ENCODE measurements around the gene JCAD. TPM values are rescaled to one million over a fixed set of nuclear protein-coding genes. Genes with fewer than 3 reads are reported as not detected.

Gene JCAD
- total and polyA plus RNA-seq, 9 of the 15 experiments (the other 6 are each of a cell fraction or from before 2014, with no cell fraction given): not detected

DNA sequence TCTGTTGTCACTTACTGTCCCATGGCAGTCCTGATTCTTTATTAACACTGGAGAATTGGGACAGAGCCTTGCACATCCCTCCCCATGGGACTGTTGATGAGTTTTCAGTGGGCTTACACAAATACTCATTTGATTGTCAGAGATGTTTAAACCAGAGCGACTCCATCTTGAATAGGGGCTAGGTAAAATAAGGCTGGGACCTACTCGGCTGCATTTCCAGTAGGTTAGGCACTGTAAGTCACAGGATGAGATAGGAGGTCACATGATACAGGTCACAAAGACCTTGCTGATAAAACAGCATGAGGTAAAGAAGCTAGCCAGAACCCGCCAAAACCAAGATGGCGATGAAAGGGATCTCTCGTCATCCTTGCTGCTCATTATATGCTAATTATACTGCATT is 47.6 kb upstream of the JCAD start (continued):
- TF ChIP-seq ETV1 (tag; conservative IDR thresholded peaks at IDR 0.05; ENCODE audit: low read depth): peak; percentile 15; the same call in 1 of the 2 replicates
- TF ChIP-seq SMAD3 (CRISPR knock-in tag; conservative IDR thresholded peaks at IDR 0.05): peak; percentile 45; the same call in 1 of the 2 replicates
- TF ChIP-seq RBM39 (optimal IDR thresholded peaks at IDR 0.05; ENCODE audit: low read depth, low read length): no peak
- TF ChIP-seq NR4A1 (CRISPR knock-in tag; IDR thresholded peaks at IDR 0.05): no peak
- TF ChIP-seq NR4A1 (tag; IDR thresholded peaks at IDR 0.05): peak; percentile 90
- peak; percentile 60; the same call in 1 of the 2 replicates for TF ChIP-seq ZNF766 (CRISPR knock-in tag; conservative IDR thresholded peaks at IDR 0.05)
- TF ChIP-seq TEAD1 (CRISPR knock-in tag; IDR thresholded peaks at IDR 0.05): peak in 1 of 2 experiments; percentile 65; a peak in 2 of 4 replicates
- TF ChIP-seq, protein P1, sequence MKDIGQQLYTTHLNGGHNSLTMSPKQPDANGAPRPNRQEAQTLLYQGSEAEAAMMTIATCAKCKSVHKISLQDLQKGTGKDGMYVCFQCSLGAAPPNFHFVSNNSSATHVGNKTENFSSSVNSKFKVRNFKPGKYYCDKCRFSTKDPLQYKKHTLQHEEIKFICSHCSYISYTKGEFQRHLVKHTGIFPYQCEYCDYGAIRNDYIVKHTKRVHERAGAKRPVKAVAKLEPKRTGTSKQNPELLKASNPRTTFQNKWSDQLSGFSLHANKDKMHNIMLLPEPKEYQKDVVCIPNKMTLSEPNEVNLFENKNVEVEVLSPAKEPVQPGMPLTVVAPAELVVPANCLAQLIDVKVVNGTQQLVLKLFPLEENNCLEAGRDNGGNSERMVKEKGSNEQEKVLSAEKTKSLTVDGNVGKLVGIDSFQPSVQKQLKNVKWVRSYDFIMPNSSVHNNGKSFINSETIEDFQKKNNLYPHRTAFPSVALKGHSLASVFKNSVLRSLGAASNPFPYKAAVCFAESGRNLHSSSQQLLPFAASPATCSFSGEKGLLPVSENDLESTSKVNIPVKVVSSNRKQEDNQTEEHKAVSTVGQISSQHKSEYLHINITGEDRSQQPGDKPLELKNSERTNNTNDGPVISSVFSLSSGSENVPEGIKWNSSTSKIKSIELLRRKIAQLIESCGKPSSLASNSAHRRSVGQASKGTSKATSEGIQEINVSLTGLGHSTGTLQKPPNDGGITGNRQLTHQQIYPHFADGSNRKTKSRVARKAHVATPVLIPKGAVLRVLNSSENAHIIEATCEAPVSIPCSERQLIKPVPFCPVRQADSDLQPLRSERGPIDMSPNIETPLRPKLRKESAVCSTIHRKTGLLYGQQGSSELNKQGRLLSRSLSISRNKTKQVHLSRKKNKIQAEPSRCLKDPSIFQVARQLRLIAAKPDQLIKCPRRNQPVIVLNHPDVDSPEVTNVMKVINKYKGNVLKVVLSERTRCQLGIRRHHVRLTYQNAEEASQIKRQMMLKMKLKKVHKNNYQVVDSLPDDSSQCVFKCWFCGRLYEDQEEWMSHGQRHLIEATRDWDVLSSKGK (CRISPR knock-in tag; IDR thresholded peaks at IDR 0.05): no peak
- TF ChIP-seq NR2C1 (IDR thresholded peaks at IDR 0.05): no peak
- TF ChIP-seq NR2C1 (tag; IDR thresholded peaks at IDR 0.05): peak; percentile 58; the same call in 1 of the 2 replicates
- TF ChIP-seq, protein P2, sequence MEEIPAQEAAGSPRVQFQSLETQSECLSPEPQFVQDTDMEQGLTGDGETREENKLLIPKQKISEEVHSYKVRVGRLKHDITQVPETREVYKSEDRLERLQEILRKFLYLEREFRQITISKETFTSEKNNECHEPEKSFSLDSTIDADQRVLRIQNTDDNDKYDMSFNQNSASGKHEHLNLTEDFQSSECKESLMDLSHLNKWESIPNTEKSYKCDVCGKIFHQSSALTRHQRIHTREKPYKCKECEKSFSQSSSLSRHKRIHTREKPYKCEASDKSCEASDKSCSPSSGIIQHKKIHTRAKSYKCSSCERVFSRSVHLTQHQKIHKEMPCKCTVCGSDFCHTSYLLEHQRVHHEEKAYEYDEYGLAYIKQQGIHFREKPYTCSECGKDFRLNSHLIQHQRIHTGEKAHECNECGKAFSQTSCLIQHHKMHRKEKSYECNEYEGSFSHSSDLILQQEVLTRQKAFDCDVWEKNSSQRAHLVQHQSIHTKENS (CRISPR knock-in tag; IDR thresholded peaks at IDR 0.05): no peak
- no peak for TF ChIP-seq NR2C2 (CRISPR knock-in tag; IDR thresholded peaks at IDR 0.05)
- TF ChIP-seq NR2C2 (tag; IDR thresholded peaks at IDR 0.05): peak; percentile 34; the same call in 1 of the 2 replicates
- peak; percentile 51; the same call in 1 of the 2 replicates for TF ChIP-seq ZNF175 (CRISPR knock-in tag; IDR thresholded peaks at IDR 0.05; ENCODE audit: low read depth)
- peak; percentile 59; the same call in 1 of the 2 replicates for TF ChIP-seq TOE1 (IDR thresholded peaks at IDR 0.05; ENCODE audit: borderline replicate concordance)
- no peak for TF ChIP-seq TOE1 (CRISPR knock-in tag; IDR thresholded peaks at IDR 0.05; ENCODE audit: borderline replicate concordance, low read depth)
- no peak for TF ChIP-seq CBFA2T2 (conservative IDR thresholded peaks at IDR 0.05)

Data from K562 (cell line).